ENCODE results near the gene FGD5.

- TF ChIP-seq, protein P1, sequence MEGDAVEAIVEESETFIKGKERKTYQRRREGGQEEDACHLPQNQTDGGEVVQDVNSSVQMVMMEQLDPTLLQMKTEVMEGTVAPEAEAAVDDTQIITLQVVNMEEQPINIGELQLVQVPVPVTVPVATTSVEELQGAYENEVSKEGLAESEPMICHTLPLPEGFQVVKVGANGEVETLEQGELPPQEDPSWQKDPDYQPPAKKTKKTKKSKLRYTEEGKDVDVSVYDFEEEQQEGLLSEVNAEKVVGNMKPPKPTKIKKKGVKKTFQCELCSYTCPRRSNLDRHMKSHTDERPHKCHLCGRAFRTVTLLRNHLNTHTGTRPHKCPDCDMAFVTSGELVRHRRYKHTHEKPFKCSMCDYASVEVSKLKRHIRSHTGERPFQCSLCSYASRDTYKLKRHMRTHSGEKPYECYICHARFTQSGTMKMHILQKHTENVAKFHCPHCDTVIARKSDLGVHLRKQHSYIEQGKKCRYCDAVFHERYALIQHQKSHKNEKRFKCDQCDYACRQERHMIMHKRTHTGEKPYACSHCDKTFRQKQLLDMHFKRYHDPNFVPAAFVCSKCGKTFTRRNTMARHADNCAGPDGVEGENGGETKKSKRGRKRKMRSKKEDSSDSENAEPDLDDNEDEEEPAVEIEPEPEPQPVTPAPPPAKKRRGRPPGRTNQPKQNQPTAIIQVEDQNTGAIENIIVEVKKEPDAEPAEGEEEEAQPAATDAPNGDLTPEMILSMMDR (IDR thresholded peaks at IDR 0.05): peak; percentile 92
- TF ChIP-seq ZFX (IDR thresholded peaks at IDR 0.05; ENCODE audit: borderline replicate concordance): no peak
Measured at GRCh38 chr3:14921034-14921616, 102.4 kb downstream of the FGD5 start.
